Measurements from ENCODE around the gene SBF2.

- TF ChIP-seq CTCF (IDR thresholded peaks at IDR 0.05; ENCODE audit: low read length) (no peak), EZH2phosphoT487 (IDR thresholded peaks at IDR 0.05; ENCODE audit: low read length) (no peak), EZH2 (optimal IDR thresholded peaks at IDR 0.05; ENCODE audit: low read depth, low read length) (no peak)
These were observed 517.0 kb downstream of the SBF2 start for GRCh38 chr11:9777066-9777465.
